Sciatic nerve (tissue), 2 donors: ENCODE data around the gene CBY2. TPM values are rescaled to one million over a fixed set of nuclear protein-coding genes. Genes with fewer than 3 reads are reported as not detected.
"Not testable (repeated sequence)": the region's sequence is repeated elsewhere in the genome, so short reads cannot be mapped to it uniquely, and the experiment has no call there.

Source experiments
- ATAC-seq: fragments of 200-7000 bp; cut with Tn5 transposase; one replicate; pipeline ENCODE4 v1.9.1; 2020; ENCODE audit warnings: mild to moderate bottlenecking, moderate library complexity
- DNase-seq: peaks from one replicate; pipeline ENCODE4 v3.0.0-alpha.2; 2020; ENCODE audit warnings: low spot score
- intact Hi-C: fragments of 100-400 bp; cut with DNase I; formaldehyde crosslinking; loops from one replicate; pipeline ENCODE4 v1.14.2; 2022
- total RNA-seq: library from RNA; stranded (reverse); fragmentation: NEBNext Ultra II Directional; extraction: Animal tissue kit (Norgen Biotek cat#: 25700); gene quantifications from one replicate; pipeline ENCODE4 v1.2.1, GENCODE V29; 2021
- donor health status: DM: no; HTN: no; CAD: no.
- donor health status: DM: no; HTN: no; CAD: no.

Gene CBY2, protein sequence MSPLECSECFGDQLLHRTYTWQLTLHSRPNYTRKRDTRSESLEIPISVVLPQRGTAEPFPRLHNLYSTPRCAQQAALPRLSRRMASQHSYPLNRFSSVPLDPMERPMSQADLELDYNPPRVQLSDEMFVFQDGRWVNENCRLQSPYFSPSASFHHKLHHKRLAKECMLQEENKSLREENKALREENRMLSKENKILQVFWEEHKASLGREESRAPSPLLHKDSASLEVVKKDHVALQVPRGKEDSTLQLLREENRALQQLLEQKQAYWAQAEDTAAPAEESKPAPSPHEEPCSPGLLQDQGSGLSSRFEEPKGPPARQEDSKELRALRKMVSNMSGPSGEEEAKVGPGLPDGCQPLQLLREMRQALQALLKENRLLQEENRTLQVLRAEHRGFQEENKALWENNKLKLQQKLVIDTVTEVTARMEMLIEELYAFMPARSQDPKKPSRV
- total RNA-seq, result not detected

- ATAC-seq (no peak), DNase-seq (no peak)
- intact Hi-C loops, result no loop called here
These were observed at the start of gene CBY2 for GRCh38 chr13:45702088-45702487. Gene CBY2 (plus strand): TSS chr13:45702320. CDS start chr13:45702391, 71 bp downstream.

DNA sequence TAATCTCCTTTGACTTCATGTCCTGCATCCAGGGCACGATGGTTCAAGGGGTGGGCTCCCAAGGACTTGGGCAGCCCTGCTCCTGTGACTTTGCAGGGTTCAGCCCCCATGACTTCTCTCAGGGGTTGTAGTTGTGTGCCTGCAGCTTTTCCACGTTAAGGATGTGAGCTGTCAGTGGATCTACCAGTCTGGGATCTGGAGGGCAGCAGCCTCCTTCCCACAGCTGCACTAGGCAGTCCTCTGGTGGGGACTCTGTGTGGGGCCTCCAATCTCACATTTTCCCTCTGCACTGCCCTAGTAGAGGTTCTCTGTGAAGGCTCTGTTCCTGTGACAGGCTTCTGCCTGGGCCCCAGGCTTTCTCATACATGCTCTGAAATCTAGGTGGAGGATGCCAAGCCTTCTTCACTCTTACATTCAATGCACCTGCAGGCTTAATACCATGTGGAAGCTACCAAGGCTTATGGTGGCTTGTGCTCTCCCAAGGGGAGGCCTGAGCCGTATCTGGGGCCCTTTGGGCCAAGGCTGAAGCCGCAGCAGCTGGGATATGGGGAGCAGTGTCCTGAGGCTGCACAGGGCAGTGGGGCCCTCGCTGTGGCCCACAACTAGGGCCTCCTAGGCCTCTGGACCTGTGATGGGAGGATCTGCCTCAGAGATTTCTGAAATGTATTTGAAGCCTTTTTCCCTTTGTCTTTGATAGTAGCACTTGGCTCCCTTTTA, 47.3 kb upstream of the CBY2 start:
- ATAC-seq, result no peak
- DNase-seq, result no peak
- intact Hi-C loops, result no loop called here

DNA sequence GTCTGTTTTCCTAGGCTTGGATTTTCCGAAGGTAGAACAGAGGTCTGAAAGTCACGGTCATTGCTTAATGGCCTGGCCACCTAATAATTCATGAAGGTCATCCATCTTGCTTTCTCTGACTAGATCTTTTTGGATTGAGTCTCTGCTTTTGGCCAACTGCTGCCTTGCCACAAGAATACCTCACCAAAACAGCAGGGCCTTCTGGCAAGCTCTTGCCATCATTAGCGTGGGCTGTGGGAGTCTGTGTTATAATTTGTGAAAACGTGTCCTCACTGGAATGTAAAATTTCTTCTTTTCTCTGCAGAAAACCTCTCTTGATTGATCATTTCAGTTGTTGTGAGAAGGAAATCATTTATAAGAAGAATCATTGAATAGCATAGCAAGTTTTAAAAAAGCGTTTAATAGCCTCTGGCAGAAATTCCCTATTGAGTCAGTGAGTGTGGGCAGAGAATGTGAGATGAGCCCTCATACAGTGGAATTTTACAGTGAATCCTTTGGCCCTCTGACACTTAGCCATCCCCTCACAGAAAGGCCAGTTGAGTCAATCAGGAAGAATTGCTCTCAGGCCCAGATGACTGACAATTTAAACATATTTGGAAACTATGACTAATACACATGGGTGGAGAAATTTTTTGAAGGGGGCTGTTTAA, 43.4 kb upstream of the CBY2 start:
- intact Hi-C loops, result no loop called here
- DNase-seq, result no peak
- no peak for ATAC-seq

DNA sequence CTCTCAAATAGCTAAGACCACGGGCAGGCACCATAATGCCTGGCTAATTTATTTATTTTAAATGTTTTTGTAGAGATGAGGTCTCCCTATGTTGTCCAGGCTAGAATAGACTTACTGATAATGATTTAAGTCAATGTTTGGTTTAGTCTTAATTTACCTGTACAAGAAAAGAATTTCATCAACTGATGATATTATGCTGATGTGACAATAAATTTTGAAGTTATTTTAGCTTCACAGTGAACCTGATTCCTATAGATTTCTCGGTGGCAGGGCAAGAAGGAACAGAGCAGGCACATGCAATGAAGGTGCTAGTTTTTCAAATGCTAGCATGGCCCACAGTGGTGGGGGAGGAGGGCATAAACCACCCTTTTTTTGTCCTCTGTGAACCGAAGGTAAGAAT, 42.6 kb upstream of the CBY2 start:
- ATAC-seq, result no peak
- intact Hi-C loops, result no loop called here

GRCh38 chr13:45660458-45660857, 41.7 kb upstream of the CBY2 start:
- intact Hi-C loops, DNase-seq, ATAC-seq: not testable (repeated sequence)

More for the DNA sequence above, 42.6 kb upstream of the CBY2 start:
- DNase-seq, result no peak

GRCh38 chr13:45662162-45662561, 40.0 kb upstream of the CBY2 start:
- DNase-seq, result no peak
- intact Hi-C loops, result no loop called here
- no peak for ATAC-seq

DNA sequence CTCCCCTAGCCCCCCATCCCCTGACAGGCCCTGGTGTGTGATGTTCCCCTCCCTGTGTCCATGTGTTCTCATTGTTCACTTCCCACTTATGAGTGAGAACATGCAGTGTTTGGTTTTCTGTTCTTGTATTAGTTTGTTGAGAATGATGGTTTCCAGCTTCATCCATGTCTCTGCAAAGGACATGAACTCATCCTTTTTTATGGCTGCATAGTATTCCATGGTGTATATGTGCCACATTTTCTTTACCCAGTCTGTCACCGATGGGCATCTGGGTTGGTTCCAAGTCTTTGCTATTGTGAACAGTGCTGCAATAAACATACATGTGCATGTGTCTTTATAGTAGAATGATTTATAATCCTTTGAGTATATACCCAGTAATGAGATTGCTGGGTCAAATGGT, 39.2 kb upstream of the CBY2 start:
- DNase-seq, intact Hi-C loops, ATAC-seq: not testable (repeated sequence)

DNA sequence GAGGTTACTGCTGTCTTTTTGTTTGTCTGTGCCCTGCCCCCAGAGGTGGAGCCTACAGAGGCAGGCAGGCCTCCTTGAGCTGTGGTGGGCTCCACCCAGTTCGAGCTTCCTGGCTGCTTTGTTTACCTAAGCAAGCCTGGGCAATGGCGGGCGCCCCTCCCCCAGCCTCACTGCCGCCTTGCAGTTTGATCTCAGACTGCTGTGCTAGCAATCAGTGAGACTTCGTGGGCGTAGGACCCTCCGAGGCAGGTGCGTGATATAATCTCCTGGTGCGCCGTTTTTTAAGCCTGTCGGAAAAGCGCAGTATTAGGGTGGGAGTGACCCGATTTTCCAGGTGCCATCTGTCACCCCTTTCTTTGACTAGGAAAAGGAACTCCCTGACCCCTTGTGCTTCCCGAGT, 32.5 kb upstream of the CBY2 start:
- DNase-seq, intact Hi-C loops, ATAC-seq: not testable (repeated sequence)

DNA sequence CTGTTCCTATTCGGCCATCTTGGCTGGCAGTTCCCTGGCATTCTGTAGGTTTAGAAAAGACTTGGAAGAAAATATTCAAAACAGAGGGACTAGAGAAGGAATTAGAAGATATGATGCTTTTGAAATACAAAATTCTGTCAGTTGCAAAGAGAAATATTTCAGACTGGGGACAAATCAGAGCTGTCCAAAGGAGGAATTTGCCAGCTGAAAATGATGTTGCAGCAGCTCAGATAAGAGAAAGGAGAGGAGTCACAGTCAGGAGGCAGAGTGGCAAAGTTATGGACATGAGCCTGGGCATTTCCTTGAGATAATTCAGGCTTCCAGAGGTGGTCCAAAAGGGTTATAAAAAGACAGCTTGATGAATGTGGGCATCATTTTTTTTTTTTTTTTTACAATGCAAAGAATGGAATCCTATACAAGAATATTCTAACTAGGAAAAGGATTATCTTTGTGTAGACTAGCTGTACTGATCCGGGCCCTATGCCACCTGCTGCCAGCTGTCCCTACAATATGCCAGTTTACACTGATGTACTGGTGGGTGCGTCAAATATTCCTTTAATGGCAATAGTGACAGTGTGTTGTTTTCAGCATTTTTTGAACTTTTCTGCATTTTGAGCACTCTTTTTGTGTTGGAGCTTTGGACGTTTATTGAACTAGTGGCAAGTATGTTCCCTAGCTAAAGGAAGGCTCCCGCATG, 31.8 kb upstream of the CBY2 start:
- DNase-seq (no peak), ATAC-seq (no peak)
- intact Hi-C loops, result no loop called here

DNA sequence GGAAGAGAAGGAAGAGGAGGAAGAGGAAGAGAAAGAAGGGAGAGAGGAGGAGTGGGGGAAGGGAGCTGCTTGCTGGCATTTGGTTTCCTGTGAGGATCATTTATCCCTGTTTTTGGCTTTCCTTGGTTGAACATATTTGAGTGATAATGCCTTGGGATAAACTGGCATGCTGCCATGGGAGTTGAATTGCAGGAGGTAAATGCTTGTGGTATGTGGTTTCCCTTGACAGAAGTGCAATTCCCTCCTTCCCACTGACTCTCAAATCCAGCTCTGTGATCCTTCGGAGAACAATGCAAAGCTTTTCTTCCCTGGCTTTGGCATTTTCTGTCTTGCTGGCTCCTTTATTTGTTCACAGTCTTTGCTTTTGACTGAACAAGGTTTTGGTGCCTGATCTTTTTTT, 27.2 kb upstream of the CBY2 start:
- intact Hi-C loops, result no loop called here
- DNase-seq (no peak), ATAC-seq (no peak)

DNA sequence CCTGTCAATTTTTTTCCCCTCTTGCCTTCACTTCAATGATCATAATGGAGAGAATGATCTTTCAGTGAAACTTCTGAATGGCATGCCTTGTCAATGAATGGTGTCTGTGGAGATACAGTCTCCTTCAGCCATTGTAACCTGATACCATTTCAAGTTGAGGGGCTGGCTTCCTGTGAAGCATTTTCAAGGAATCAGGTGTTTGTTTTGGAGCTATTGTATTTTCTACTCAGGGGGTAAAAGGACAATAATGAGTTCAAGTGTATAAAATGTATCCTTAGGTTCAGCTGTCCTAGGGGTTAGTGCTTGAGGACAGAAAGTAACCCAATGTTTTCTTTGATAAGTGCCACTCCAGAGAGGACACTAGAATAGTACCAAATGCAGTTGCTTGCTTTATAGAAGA, 23.8 kb upstream of the CBY2 start:
- DNase-seq (no peak), ATAC-seq (no peak)
- intact Hi-C loops, result no loop called here

DNA sequence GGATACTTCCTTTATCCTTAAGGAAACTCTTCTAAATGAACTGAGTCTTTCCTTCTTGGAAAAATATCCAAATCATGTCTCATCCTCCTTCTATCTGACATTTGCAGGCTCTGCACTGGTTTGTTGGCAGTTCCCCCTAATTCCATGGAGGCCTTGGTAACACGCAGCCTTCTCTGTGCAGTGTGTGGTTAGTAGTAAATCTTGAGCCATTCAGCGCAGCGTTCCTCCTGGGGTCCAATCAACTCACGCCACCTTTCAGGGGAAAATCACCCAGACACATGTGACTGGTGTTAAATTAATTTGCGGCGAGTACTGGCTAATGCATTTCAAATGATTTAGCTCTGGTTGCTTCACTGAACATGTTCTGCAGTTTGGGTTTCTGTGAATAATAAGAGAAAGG, 21.0 kb upstream of the CBY2 start:
- DNase-seq (no peak), ATAC-seq (no peak)
- intact Hi-C loops, result no loop called here

GRCh38 chr13:45682494-45683008, 19.6 kb upstream of the CBY2 start:
- intact Hi-C loops, result no loop called here
- DNase-seq (no peak), ATAC-seq (no peak)

DNA sequence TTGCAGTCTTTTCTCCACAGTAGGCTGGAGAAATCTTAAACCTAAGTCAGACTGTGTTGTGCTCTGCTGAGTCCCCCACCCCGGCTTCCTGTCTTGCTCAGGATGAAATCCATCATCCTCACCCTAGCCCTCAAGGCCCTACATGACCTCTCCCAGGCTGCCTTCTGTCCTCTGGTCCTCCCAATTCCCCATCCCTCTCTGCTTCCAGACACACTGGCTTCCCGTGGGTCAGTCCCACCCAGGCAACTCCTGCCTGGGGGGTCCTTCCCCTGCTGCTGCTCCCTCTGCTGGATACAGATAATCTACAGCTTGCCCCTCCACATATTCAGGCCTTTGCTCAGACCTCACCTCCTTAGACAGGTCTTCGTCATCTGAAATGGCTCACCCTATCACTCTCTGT, 18.4 kb upstream of the CBY2 start:
- no peak for ATAC-seq
- no peak for DNase-seq
- intact Hi-C loops, result no loop called here

- DNase-seq (no peak), ATAC-seq (no peak)
- intact Hi-C loops, result no loop called here
These were observed 13.5 kb upstream of the CBY2 start for GRCh38 chr13:45688577-45688976.

DNA sequence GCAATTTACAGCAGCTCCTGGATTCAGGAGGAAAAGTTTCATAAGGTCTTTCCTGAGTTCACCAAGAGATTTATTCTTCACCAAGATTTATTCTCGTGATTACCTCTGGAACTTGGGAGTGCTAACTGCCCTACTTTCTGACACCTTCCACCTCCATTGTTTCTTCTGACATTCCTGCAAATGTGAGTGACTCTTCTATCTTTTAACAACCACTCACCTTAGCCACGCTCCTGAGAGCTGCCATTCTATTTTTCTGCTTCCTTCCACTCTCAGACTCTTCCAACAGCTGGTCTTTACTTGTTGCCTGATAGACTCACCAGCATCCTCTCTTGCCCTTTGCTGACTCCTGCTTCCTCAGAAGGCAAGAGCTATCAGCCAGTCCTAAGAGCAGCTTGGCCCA, 11.5 kb upstream of the CBY2 start:
- intact Hi-C loops, result no loop called here
- ATAC-seq, result no peak
- DNase-seq, result no peak

DNA sequence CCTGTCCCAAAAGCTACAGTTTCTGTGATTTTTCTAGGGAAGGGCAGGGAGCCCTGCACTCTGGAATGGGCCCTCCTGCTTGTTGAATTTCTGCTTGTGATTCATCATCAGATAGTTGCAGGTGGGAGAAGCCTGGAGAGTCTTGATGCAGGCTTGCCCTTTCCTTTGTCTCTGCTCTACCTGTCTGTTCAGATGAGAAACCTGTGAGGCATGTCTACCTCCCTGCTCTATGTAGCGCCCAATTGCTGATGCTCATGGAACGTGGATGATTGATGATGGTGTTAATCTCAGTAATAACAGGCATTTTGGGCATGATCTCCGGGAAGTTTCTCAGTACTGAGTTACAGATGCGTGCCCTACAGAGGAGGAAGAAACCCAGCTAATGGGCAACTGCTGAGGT, 10.9 kb upstream of the CBY2 start:
- intact Hi-C loops, result no loop called here
- no peak for DNase-seq

GRCh38 chr13:45691667-45692066, 10.5 kb upstream of the CBY2 start:
- no peak for DNase-seq
- ATAC-seq, result no peak
- intact Hi-C loops, result no loop called here

More for the DNA sequence above, 10.9 kb upstream of the CBY2 start:
- no peak for ATAC-seq

DNA sequence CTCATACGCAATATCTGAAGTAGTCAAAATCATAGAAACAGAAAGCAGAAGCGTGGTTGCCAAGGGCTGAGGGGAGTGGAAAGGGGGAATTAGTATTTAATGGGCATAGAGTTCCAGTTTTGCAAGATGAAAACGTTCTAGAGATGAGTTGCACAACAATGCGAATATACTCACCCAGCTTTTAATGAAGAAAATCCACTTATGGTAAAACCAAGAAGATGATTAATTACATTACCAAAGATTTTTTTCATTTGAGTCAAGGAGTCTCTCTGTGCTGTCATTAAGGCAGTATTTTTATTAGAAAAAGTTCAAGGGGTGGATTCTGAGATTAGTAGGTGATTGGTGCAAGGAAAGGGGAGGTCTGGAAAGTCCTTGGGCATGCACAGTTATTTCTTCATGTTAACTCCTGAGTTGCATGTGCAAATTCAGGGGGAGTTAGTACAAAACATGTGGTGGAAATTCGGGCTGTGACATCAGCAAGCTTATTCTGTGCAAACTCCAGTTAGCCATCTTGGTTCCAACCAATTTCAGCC, 6.9 kb upstream of the CBY2 start:
- intact Hi-C loops, result no loop called here
- no peak for ATAC-seq
- no peak for DNase-seq
